ENCODE data around the gene ARPP21. TPM values are rescaled to one million over a fixed set of nuclear protein-coding genes. Genes with fewer than 3 reads are reported as not detected.

The ARPP21 gene
- total RNA-seq, 6 experiments from 2014 or later = not detected

DNA sequence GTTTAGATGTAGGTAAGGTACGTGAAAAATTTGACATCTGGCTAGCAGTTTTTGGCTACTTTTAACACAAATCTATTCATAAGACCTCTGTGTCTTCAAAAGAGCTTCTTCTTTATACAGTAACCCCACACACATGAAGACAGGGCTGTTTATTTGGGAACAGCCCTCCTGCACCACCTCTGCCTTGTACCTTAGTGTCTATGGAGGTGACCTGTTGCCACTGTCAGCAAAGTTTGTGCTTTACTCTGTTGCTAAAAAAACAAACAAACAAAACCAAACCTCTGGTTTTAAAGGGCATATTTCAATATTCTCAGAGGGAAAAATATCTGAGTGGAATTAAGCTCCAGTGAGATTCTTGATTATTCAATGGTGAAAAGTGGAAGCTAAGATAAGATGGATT lies 122.0 kb downstream of the ARPP21 start:
- Mint-ChIP-seq H3K4me3 (no peak overlapping the region), H3K27ac (no peak overlapping the region), H3K27me3 (ENCODE audit: insufficient read depth) (no peaks in the 10 kb centered on the region; the same call in 1 of the 2 replicates), H3K4me1 (ENCODE audit: low read depth) (no peaks in the 10 kb centered on the region), H3K36me3 (ENCODE audit: low read depth) (no peaks in the 10 kb centered on the region), H3K9me3 (peaks cover 35% of the 10 kb centered on the region)
- TF ChIP-seq, protein P1, sequence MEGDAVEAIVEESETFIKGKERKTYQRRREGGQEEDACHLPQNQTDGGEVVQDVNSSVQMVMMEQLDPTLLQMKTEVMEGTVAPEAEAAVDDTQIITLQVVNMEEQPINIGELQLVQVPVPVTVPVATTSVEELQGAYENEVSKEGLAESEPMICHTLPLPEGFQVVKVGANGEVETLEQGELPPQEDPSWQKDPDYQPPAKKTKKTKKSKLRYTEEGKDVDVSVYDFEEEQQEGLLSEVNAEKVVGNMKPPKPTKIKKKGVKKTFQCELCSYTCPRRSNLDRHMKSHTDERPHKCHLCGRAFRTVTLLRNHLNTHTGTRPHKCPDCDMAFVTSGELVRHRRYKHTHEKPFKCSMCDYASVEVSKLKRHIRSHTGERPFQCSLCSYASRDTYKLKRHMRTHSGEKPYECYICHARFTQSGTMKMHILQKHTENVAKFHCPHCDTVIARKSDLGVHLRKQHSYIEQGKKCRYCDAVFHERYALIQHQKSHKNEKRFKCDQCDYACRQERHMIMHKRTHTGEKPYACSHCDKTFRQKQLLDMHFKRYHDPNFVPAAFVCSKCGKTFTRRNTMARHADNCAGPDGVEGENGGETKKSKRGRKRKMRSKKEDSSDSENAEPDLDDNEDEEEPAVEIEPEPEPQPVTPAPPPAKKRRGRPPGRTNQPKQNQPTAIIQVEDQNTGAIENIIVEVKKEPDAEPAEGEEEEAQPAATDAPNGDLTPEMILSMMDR (IDR thresholded peaks at IDR 0.05) = no peak
- DNase-seq = no peak

DNA sequence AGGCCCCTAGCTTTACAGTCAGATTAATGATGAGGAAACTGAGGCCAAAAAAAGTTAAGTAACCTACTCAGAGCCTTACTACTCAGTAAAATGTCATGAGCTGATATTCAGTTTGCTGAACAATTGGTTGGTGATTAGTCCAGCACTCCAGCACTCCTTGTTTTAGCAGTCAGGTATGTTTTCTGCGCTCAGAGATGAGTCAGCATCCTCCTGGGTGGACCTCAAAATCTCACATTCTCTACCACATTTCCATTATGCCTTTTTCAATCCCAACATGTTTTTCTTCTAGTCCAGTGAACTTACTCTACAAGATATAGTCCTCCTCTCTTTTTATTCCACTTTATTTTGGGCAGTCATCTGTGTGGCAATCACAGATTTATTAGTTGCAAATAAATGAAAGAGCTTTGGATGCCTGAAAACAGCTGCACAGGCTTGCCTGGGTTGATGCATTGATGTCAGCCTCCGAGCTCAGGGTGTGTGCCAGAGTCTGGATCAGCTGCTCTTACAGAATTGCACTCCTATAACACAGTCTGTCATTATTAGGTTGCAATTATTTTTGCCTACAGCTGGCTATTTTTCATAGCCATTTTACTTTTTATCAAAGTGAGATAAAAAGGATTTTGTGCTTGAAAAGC lies 133.2 kb downstream of the ARPP21 start:
- no peak for DNase-seq
- H3K36me3 Mint-ChIP-seq (ENCODE audit: low read depth) = no peaks in the 10 kb centered on the region
- no peak overlapping the region for H3K4me3 Mint-ChIP-seq
- H3K4me1 Mint-ChIP-seq (ENCODE audit: low read depth) = no peaks in the 10 kb centered on the region
- H3K27me3 Mint-ChIP-seq (ENCODE audit: insufficient read depth) = no peaks in the 10 kb centered on the region
- TF ChIP-seq, protein P1 (IDR thresholded peaks at IDR 0.05) = no peak
- peaks cover 15% of the 10 kb centered on the region for H3K9me3 Mint-ChIP-seq
- no peak overlapping the region for H3K27ac Mint-ChIP-seq

DNA sequence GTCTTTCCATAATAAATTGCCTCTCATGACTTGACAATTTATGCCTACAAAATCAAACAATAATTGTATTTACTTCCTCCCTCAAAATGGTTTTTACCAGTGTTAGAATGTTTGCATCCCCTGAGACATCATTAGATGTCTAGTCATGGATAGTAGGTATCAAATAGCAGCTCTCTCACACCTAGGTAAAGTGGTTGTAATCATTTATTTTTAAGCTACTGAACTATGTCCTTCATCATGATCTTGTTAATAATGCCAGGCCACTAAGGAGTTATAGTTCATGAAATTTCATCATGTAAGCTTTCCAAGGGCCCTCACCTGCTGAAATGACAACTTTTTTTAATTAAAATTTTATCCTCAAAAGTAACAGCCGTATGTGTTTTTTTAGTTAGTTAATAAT lies 134.1 kb downstream of the ARPP21 start:
- no peaks in the 10 kb centered on the region for H3K36me3 Mint-ChIP-seq (ENCODE audit: low read depth)
- no peak overlapping the region for H3K27ac Mint-ChIP-seq
- DNase-seq = no peak
- H3K27me3 Mint-ChIP-seq (ENCODE audit: insufficient read depth) = peaks cover 2% of the 10 kb centered on the region; the same call in 1 of the 2 replicates
- TF ChIP-seq, protein P1 (IDR thresholded peaks at IDR 0.05) = no peak
- no peaks in the 10 kb centered on the region for H3K4me1 Mint-ChIP-seq (ENCODE audit: low read depth)
- H3K9me3 Mint-ChIP-seq = peaks cover 12% of the 10 kb centered on the region
- no peak overlapping the region for H3K4me3 Mint-ChIP-seq

DNA sequence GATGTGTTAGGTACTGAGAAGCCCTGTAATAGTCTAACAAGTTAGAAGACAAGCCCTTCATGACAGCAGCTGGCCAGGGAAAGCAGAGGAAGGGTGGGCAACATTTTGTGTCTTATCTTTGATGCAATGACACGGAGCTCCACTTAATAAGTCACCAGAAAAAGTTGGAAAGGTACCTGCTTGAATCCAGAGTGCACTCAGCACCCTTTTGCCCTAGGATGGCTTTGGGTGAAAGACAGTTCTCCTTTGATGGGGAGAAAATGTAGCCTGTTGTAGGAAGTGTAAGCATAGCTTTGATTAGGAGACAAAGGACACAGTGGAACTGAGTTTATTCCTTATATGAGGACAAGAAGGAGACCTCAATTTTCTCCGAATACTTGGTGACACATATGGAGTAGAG lies 137.0 kb downstream of the ARPP21 start:
- no peak for DNase-seq

DNA sequence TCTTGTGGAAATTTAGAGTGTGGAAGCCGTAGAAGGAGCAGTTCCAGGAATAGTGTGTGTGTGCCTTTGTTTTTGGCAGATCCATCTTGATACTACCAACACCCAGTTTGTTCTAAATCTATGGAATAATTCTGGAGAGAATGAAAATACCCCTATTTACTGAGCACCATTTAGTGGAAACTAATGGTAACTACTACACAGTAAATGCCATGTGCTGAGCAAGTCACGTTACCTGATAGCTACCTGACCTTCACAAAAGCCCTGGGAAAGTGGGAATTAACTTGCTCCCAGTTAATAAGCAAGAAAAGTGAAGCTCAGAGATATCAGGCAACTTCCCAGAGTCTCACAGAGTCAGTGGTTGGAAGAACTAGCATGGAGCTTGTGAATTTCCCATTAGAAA lies 137.7 kb downstream of the ARPP21 start:
- DNase-seq = no peak
- no peaks in the 10 kb centered on the region for H3K4me1 Mint-ChIP-seq (ENCODE audit: low read depth)
- peaks cover 34% of the 10 kb centered on the region for H3K9me3 Mint-ChIP-seq
- no peak overlapping the region for H3K4me3 Mint-ChIP-seq
- no peak overlapping the region for H3K27ac Mint-ChIP-seq
- H3K27me3 Mint-ChIP-seq (ENCODE audit: insufficient read depth) = peaks cover 2% of the 10 kb centered on the region; the same call in 1 of the 2 replicates
- TF ChIP-seq, protein P1 (IDR thresholded peaks at IDR 0.05) = no peak
- H3K36me3 Mint-ChIP-seq (ENCODE audit: low read depth) = no peaks in the 10 kb centered on the region

More for the DNA sequence above, 137.0 kb downstream of the ARPP21 start:
- TF ChIP-seq, protein P1 (IDR thresholded peaks at IDR 0.05) = no peak
- H3K9me3 Mint-ChIP-seq = peaks cover 34% of the 10 kb centered on the region
- no peaks in the 10 kb centered on the region for H3K36me3 Mint-ChIP-seq (ENCODE audit: low read depth)
- no peak overlapping the region for H3K4me3 Mint-ChIP-seq
- H3K27ac Mint-ChIP-seq = no peak overlapping the region
- no peaks in the 10 kb centered on the region for H3K4me1 Mint-ChIP-seq (ENCODE audit: low read depth)
- peaks cover 2% of the 10 kb centered on the region; the same call in 1 of the 2 replicates for H3K27me3 Mint-ChIP-seq (ENCODE audit: insufficient read depth)

Data from HFFc6 (cell line).